Ishikawa (cell line): Measurements from ENCODE around the gene CSNK1G1.

ENCODE experiments used
- CEBPB ChIP-seq: IDR thresholded peaks from 2 replicates; pipeline ENCODE4 v1.6.1; 2012
- CREB1 ChIP-seq: IDR thresholded peaks from 2 replicates; pipeline ENCODE4 v1.6.1; 2012; ENCODE audit warnings: low read depth
- EGR1 ChIP-seq: IDR thresholded peaks from 2 replicates; pipeline ENCODE4 v1.6.1; 2012
- EP300 ChIP-seq: IDR thresholded peaks from 2 replicates; pipeline ENCODE4 v1.6.1; 2012; ENCODE audit warnings: borderline replicate concordance
- FOXM1 ChIP-seq: IDR thresholded peaks from 2 replicates; pipeline ENCODE4 v1.6.1; 2012; ENCODE audit warnings: low read depth, borderline replicate concordance
- MAX ChIP-seq: IDR thresholded peaks from 2 replicates; pipeline ENCODE4 v1.6.1; 2012
- NFIC ChIP-seq: IDR thresholded peaks from 2 replicates; pipeline ENCODE4 v1.6.1; 2012
- RAD21 ChIP-seq: IDR thresholded peaks from 2 replicates; pipeline ENCODE4 v1.6.1; 2012; ENCODE audit warnings: low read depth
- TAF1 ChIP-seq: IDR thresholded peaks from 2 replicates; pipeline ENCODE4 v1.6.1; 2012; ENCODE audit warnings: low read depth, mild to moderate bottlenecking
- TCF12 ChIP-seq: IDR thresholded peaks from 2 replicates; pipeline ENCODE4 v1.6.1; 2012; ENCODE audit warnings: low read depth
- USF1 ChIP-seq: IDR thresholded peaks from 2 replicates; pipeline ENCODE4 v1.6.1; 2012
- YY1 ChIP-seq: IDR thresholded peaks from 2 replicates; pipeline ENCODE4 v1.6.1; 2012; ENCODE audit warnings: low read depth
- ZBTB7A ChIP-seq: IDR thresholded peaks from 2 replicates; pipeline ENCODE4 v1.6.1; 2012; ENCODE audit warnings: low read depth
- TF ChIP-seq, protein P1 (sequence below): IDR thresholded peaks from 2 replicates; pipeline ENCODE4 v1.6.1; 2012; ENCODE audit warnings: low read depth, mild to moderate bottlenecking

GRCh38 chr15:64245405-64245804, 110.6 kb downstream of the CSNK1G1 start:
- no peak for TF ChIP-seq YY1
- TF ChIP-seq RAD21 = no peak
- TF ChIP-seq EP300 = no peak
- no peak for TF ChIP-seq CREB1
- no peak for TF ChIP-seq TAF1
- TF ChIP-seq FOXM1 = no peak
- no peak for TF ChIP-seq USF1
- no peak for TF ChIP-seq ZBTB7A
- no peak for TF ChIP-seq CEBPB
- no peak for TF ChIP-seq MAX
- no peak for TF ChIP-seq EGR1
- TF ChIP-seq, protein P1, sequence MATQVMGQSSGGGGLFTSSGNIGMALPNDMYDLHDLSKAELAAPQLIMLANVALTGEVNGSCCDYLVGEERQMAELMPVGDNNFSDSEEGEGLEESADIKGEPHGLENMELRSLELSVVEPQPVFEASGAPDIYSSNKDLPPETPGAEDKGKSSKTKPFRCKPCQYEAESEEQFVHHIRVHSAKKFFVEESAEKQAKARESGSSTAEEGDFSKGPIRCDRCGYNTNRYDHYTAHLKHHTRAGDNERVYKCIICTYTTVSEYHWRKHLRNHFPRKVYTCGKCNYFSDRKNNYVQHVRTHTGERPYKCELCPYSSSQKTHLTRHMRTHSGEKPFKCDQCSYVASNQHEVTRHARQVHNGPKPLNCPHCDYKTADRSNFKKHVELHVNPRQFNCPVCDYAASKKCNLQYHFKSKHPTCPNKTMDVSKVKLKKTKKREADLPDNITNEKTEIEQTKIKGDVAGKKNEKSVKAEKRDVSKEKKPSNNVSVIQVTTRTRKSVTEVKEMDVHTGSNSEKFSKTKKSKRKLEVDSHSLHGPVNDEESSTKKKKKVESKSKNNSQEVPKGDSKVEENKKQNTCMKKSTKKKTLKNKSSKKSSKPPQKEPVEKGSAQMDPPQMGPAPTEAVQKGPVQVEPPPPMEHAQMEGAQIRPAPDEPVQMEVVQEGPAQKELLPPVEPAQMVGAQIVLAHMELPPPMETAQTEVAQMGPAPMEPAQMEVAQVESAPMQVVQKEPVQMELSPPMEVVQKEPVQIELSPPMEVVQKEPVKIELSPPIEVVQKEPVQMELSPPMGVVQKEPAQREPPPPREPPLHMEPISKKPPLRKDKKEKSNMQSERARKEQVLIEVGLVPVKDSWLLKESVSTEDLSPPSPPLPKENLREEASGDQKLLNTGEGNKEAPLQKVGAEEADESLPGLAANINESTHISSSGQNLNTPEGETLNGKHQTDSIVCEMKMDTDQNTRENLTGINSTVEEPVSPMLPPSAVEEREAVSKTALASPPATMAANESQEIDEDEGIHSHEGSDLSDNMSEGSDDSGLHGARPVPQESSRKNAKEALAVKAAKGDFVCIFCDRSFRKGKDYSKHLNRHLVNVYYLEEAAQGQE = no peak
- TF ChIP-seq NFIC = no peak
- TF ChIP-seq TCF12 = no peak
